DLD1 (cell line): Measurements from ENCODE around the gene SMARCD1.
"Not testable (repeated sequence)": the region's sequence is repeated elsewhere in the genome, so short reads cannot be mapped to it uniquely, and the experiment has no call there.

Experiments
- in situ Hi-C: cut with HindIII; loops from 2 replicates; pipeline ENCODE4 v1.10.0; 2017; ENCODE audit warnings: low sequenced_read_pairs

The SMARCD1 gene

GRCh38 chr12:50074936-50075807, 10.0 kb upstream of the SMARCD1 start:
- in situ Hi-C loops, result no loop called here

- in situ Hi-C loops, result no loop called here
Measured at GRCh38 chr12:50075808-50076170, 9.4 kb upstream of the SMARCD1 start.

GRCh38 chr12:50077099-50077498, 8.0 kb upstream of the SMARCD1 start:
- in situ Hi-C loops, result no loop called here

GRCh38 chr12:50078281-50078680, 6.9 kb upstream of the SMARCD1 start:
- in situ Hi-C loops, result no loop called here

GRCh38 chr12:50079771-50080170, 5.4 kb upstream of the SMARCD1 start:
- in situ Hi-C loops, result no loop called here

GRCh38 chr12:50081096-50081808, 3.9 kb upstream of the SMARCD1 start:
- in situ Hi-C loops, result no loop called here

- in situ Hi-C loops, result no loop called here
Measured at GRCh38 chr12:50082644-50083043, 2.5 kb upstream of the SMARCD1 start.

GRCh38 chr12:50083301-50083700, 1.8 kb upstream of the SMARCD1 start:
- in situ Hi-C loops, result no loop called here

GRCh38 chr12:50084409-50084774, 750 bp upstream of the SMARCD1 start:
- in situ Hi-C loops, result not testable (repeated sequence)

GRCh38 chr12:50085615-50086072, 502 bp downstream of the SMARCD1 start:
- in situ Hi-C loops, result no loop called here

GRCh38 chr12:50086148-50086547, 1.0 kb downstream of the SMARCD1 start:
- in situ Hi-C loops, result no loop called here

GRCh38 chr12:50087151-50087550, 2.0 kb downstream of the SMARCD1 start:
- in situ Hi-C loops, result no loop called here

GRCh38 chr12:50087995-50088394, 2.9 kb downstream of the SMARCD1 start:
- in situ Hi-C loops, result no loop called here

- in situ Hi-C loops, result no loop called here
Measured at GRCh38 chr12:50088577-50089335, 3.6 kb downstream of the SMARCD1 start.

GRCh38 chr12:50089730-50090129, 4.6 kb downstream of the SMARCD1 start:
- in situ Hi-C loops, result no loop called here

- in situ Hi-C loops, result no loop called here
Measured at GRCh38 chr12:50090391-50090790, 5.2 kb downstream of the SMARCD1 start.

GRCh38 chr12:50097952-50098351, 12.8 kb downstream of the SMARCD1 start:
- in situ Hi-C loops, result no loop called here

- in situ Hi-C loops, result no loop called here
Measured at GRCh38 chr12:50099302-50100008, 14.3 kb downstream of the SMARCD1 start.

- in situ Hi-C loops, result no loop called here
Measured at GRCh38 chr12:50100561-50100960, 15.4 kb downstream of the SMARCD1 start.

GRCh38 chr12:50101663-50102062, 16.5 kb downstream of the SMARCD1 start:
- in situ Hi-C loops, result no loop called here

GRCh38 chr12:50102131-50102531, 17.0 kb downstream of the SMARCD1 start:
- in situ Hi-C loops, result no loop called here
